ENCODE measurements around the gene FBXL13.

Gene FBXL13

DNA sequence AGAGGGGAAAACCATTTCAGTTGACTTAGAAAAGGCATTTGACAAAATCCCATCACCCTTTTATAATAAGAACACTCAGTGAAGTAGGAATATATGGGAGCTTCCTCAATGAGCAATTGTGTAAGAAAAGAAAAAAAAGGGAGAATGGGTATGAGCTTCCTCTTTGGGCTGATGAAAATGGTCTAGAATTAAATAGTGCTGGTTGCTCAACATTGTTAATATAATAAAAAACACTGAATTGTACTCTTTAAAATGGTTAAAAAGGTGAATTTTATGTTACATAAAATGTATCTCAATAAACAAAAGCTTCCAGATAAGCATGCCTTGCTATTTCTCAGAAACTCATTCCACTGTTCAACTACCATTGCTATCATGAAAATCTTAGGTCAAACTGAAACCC, 121.2 kb downstream of the FBXL13 start:
- peaks cover 54% of the 10 kb centered on the region for H3K36me3 Mint-ChIP-seq (ENCODE audit: low read depth)
- no peaks in the 10 kb centered on the region for H3K4me1 Mint-ChIP-seq
- H3K9me3 Mint-ChIP-seq = peaks cover 50% of the 10 kb centered on the region
- H3K27ac Mint-ChIP-seq = no peak overlapping the region
- H3K4me3 Mint-ChIP-seq = no peak overlapping the region
- no peaks in the 10 kb centered on the region for H3K27me3 Mint-ChIP-seq (ENCODE audit: low read depth)
- TF ChIP-seq, protein P1, sequence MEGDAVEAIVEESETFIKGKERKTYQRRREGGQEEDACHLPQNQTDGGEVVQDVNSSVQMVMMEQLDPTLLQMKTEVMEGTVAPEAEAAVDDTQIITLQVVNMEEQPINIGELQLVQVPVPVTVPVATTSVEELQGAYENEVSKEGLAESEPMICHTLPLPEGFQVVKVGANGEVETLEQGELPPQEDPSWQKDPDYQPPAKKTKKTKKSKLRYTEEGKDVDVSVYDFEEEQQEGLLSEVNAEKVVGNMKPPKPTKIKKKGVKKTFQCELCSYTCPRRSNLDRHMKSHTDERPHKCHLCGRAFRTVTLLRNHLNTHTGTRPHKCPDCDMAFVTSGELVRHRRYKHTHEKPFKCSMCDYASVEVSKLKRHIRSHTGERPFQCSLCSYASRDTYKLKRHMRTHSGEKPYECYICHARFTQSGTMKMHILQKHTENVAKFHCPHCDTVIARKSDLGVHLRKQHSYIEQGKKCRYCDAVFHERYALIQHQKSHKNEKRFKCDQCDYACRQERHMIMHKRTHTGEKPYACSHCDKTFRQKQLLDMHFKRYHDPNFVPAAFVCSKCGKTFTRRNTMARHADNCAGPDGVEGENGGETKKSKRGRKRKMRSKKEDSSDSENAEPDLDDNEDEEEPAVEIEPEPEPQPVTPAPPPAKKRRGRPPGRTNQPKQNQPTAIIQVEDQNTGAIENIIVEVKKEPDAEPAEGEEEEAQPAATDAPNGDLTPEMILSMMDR (IDR thresholded peaks at IDR 0.05; ENCODE audit: unreplicated experiment in 3 of 3) = no peak

DNA sequence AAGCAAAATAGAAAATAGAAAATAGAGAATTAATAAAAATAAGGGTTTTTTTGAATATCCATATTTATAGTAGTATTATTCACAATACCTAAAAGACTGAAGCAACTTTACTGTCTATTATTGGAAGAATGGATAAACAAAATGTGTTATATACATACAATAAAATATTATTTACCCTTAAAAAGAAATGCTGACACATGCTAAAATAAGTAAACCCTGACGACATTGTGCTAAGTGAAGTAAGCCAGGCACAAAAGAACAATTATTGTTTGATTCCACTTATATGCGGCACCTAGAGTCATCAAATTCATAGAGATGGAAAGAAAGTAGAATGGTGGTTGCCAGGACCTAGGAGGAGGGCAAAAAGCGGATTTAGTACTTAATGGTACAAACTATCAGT, 122.8 kb downstream of the FBXL13 start:
- H3K4me3 Mint-ChIP-seq = no peak overlapping the region
- no peaks in the 10 kb centered on the region for H3K27me3 Mint-ChIP-seq (ENCODE audit: low read depth)
- H3K9me3 Mint-ChIP-seq = peaks cover 40% of the 10 kb centered on the region
- no peak overlapping the region for H3K27ac Mint-ChIP-seq
- TF ChIP-seq, protein P1 (IDR thresholded peaks at IDR 0.05; ENCODE audit: unreplicated experiment in 3 of 3) = no peak
- H3K4me1 Mint-ChIP-seq = no peaks in the 10 kb centered on the region
- H3K36me3 Mint-ChIP-seq (ENCODE audit: low read depth) = peaks cover 51% of the 10 kb centered on the region

DNA sequence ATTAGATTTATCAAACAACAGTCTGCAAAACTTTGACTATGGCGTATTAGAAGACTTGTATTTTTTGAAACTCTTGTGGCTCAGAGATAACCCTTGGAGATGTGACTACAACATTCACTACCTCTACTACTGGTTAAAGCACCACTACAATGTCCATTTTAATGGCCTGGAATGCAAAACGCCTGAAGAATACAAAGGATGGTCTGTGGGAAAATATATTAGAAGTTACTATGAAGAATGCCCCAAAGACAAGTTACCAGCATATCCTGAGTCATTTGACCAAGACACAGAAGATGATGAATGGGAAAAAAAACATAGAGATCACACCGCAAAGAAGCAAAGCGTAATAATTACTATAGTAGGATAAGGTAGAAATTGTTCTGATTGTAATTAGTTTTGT, 130.4 kb downstream of the FBXL13 start:
- Mint-ChIP-seq H3K27me3 (ENCODE audit: low read depth) (no peaks in the 10 kb centered on the region), H3K4me3 (no peak overlapping the region), H3K36me3 (ENCODE audit: low read depth) (peaks cover 33% of the 10 kb centered on the region), H3K27ac (no peak overlapping the region), H3K9me3 (no peaks in the 10 kb centered on the region), H3K4me1 (peaks cover 18% of the 10 kb centered on the region)
- TF ChIP-seq, protein P1 (IDR thresholded peaks at IDR 0.05; ENCODE audit: unreplicated experiment in 3 of 3) = no peak

DNA sequence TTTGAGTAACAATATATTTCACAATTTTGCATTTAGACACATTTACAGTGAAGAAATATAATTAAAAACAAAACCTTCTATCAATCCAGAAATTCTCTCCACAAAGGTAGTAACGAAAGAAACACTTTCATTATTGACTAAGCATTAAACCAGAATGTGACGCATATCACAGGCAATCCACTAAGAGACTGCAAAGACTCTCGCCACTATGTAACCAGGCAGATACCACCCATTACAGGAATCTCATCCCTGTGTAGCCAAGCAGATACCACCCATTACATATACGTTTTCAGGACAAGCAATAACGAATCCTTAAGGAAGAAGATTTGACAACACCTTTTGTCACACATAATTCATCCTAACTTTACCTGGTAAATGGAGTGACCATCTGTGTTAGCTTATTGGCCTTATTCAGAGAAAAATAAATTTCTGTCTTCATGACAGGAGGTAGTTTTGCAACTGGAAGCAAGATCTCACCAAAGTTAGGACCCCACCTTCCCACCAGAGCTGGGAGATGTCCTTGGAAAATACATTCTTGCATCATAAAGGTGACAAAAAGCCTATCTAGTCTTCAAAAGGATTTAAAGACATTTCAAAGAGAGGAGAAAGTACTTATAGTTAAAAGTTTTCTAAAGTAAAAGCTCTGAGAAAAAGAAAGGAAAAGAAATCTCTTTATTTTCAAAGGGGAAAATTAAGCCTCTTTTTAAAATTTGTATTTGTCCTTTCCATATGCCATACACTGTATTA, 131.0 kb downstream of the FBXL13 start:
- TF ChIP-seq, protein P1 (IDR thresholded peaks at IDR 0.05; ENCODE audit: unreplicated experiment in 3 of 3) = no peak
- no peaks in the 10 kb centered on the region for H3K27me3 Mint-ChIP-seq (ENCODE audit: low read depth)
- no peak overlapping the region for H3K4me3 Mint-ChIP-seq

DNA sequence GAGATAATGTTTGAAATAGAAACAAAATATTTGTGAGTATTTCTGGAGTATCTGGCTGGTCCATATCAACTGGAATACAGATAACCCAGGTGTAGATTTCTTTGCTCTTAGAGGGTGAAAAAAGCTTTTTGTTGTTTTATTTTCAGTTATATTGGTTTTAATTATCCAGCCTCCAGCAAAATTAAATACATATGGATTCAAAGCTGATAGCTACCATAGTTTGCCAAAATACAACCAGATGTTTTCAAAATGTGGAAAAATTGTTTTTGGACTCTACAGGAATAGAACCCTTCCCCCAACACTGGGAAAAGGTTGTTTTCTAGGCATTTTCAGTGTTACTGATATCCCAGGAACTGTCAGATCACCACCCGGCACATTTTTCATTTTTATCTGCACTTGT, 131.7 kb downstream of the FBXL13 start:
- H3K4me1 Mint-ChIP-seq = peaks cover 31% of the 10 kb centered on the region
- no peak overlapping the region for H3K4me3 Mint-ChIP-seq

More for the DNA sequence above, 131.0 kb downstream of the FBXL13 start:
- Mint-ChIP-seq H3K27ac (peak overlapping the region in 2 of 3 experiments; percentile 40 to 84), H3K36me3 (ENCODE audit: low read depth) (peaks cover 33% of the 10 kb centered on the region), H3K9me3 (no peaks in the 10 kb centered on the region), H3K4me1 (peaks cover 24% of the 10 kb centered on the region)

More for the DNA sequence above, 131.7 kb downstream of the FBXL13 start:
- peaks cover 35% of the 10 kb centered on the region for H3K36me3 Mint-ChIP-seq (ENCODE audit: low read depth)
- TF ChIP-seq, protein P1 (IDR thresholded peaks at IDR 0.05; ENCODE audit: unreplicated experiment in 3 of 3) = no peak
- no peaks in the 10 kb centered on the region for H3K27me3 Mint-ChIP-seq (ENCODE audit: low read depth)
- peak overlapping the region in 2 of 3 experiments; percentile 40 to 84 for H3K27ac Mint-ChIP-seq
- H3K9me3 Mint-ChIP-seq = no peaks in the 10 kb centered on the region
